NCI-H1436 treated with DMSO at 0.1 percent for 48 hours (cell line): Measurements from ENCODE around the gene INVS.

Source experiments
- DNase-seq: peaks from one replicate; lab custom pipeline; 2025; lab: John Stamatoyannopoulos, UW

INVS gene

DNA sequence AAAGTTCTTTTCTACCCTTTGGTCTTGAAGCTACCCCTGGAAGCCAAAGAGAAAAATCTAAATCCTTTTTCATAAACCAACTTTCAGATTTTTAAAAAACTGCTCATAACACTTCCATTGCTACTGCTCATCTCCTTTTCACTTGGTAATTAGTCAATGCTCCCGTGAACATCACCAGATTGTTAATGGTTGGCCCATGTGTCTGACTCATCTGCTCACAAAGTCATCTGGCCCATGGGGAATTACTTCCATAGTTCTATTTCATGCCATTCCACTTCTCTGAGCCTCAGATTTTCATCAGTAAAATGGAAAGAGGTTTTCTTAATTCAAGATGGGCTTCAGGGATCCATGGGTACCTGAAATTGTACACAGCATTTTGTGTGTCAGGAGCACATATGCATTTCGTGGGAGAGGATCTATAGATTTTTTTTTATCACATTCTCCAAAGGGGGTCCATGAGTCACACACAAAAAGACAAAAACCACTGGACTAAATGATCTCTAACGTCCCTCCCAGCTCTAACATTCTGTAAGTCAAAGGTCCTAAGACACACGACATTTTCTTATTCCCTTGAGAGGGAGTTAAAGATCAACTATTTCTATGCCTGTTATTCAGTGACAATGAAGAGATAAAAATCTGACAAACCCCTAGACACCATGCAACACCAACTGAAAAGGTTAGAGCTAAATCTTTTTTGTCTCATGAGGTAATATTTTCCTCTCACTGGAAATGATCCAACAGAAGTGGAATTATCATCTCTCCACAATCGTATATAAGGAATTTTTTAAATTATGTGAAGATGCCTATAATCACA is 178.3 kb downstream of the INVS start:
- DNase-seq = no peak

DNA sequence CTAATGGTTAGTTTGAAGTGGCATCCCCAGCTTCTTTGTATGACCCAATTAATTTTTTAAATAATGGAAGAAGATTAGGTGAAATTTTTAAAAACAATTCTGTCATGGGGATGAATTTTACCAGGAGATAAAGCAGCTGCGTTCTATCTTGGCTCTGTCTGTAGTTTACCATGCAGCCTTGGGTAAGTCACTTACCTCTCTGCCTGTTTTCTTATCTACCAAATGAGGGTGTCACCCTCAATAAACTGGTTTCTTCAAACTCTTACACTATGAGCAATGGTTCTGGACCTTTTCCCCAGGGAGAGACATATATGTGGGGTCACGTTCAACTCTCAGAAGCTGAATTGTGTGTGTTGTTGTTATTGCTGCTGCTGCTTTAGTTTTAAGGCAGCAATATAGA is 182.0 kb downstream of the INVS start:
- DNase-seq = no peak

DNA sequence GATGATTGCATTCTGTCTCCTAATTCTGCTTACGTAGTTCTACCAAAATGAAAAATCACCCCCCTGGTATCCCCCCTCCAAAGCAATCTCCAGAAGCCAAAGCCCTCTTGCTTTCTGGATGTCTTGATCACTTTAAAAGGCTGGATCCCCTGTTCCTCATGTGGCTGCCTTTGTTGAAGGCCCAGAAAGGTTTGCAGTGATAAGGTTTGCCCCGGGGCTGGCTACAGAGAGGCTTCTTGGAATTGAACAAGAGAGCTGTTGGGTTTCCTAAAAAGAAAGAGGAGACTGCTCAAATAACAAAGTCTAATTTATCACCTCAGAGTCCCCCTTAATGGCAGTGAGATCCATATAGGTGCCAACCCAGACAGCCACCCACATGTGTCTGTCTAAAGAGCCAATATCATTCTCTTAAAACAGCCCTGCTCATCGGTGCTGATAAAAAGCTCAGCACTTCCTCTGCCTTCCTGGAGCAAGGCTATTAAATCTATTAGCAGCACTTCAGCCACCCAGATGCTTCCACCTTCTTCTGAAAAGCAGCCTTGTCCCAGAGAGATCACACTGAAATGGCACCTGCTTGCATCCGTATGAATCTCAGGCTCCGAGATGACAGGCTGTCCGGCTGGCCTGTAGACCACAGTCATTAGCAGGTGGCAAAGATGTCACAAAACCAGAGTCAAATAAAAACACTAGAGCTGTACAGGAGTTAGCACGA is 182.8 kb downstream of the INVS start:
- no peak for DNase-seq

DNA sequence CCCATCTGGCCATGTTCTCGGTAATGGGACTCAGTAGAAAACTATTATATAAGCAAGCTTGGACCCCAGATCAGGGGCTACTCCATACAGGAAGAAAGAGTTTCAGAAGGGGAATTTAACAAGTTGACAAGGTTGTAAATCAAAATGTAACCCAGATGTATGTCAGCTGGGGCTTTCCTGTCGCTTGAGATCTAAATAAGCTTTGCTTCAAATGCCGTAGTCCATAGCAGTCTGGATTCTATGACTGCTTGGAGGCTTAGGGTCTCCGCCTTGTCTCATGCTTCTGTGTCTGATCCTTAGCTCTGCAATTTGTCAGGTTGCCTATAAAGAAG is 183.3 kb downstream of the INVS start:
- no peak for DNase-seq

DNA sequence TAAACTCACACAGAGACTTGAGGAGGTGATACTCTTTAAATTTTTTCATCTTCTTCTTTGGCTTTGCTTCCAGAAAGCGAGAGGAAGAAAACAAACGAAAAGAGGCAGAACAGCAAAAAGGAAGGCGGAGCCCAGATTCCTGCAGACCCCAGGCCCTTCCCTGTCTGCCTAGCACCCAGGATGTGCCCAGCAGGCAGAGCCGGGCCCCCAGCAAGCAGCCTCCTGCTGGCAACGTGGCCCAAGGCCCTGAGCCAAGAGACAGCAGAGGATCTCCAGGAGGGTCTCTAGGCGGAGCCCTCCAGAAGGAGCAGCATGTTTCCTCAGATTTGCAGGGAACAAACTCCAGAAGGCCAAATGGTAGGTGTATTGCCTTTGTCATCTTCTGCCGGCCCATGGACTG is 185.2 kb downstream of the INVS start:
- DNase-seq = no peak

DNA sequence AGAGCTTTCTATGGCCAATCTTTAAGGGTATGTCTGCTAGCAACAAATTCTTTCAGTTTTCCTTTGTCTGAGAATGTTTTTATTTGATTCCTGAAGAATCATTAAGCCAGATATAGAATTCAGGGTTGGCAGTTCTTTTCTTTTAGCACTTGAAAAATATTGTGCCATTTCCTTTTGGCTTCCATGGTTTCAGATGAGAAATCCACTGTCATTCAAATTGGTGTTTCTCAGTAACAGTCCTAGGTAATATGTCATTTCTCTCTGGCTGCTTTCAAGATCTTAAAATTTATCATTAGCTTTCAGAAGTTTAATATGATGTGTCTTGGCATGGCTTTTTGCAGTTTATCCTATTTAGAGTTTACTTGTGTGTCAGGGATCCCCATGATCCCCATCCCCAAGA is 186.0 kb downstream of the INVS start:
- DNase-seq = no peak

DNA sequence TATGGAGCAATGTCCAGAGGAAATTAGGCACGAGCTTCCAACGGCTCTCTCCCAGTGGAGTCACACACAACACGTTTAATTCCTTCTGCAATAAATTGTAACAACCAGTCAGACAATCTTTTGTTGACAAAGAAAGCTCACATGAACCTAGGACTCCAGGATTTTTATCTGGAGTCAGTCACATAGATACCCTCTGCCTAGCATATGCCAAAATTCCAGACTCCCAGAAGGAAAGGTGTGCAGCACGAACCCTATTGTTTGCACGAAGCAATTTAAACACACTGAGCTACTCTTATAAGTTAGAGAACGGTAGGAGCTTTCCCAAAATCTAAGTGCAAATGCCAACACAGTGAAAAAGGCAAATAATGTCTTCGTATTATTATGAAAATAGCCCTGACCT is 186.6 kb downstream of the INVS start:
- no peak for DNase-seq

DNA sequence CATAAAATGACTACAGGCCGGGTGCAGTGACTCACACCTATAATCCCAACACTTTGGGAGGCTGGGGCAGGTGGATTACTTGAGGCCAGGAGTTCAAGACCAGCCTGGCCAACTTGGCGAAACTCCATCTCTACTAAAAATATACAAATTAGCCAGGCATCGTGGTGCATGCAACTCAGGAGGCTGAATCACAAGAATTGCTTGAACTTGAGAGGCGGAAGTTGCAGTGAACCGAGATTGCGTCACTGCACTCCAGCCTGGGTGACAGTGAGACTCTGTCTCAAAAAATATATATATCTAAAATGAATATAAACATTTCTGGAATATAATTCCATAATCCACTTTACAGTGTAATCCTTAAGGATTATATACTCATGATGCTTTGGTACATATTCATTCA is 187.2 kb downstream of the INVS start:
- no peak for DNase-seq

DNA sequence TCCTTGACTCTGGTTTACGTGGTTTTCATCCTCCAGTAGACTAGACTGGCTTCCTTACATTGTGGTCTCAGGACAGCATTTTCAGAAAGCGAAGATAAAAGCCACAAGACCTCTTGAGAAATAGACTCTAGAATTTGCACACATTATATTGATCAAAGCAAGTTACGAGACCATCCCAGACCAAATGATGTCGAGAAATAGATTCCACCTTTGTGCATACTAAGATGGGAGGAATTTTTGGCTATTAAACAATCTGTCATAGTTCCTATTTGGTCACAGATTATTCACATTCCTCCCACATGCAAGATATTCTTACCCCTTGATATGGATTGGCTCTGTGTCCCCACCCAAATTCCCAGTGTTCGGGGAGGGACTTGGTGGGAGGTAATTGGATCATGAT is 188.1 kb downstream of the INVS start:
- DNase-seq = no peak

DNA sequence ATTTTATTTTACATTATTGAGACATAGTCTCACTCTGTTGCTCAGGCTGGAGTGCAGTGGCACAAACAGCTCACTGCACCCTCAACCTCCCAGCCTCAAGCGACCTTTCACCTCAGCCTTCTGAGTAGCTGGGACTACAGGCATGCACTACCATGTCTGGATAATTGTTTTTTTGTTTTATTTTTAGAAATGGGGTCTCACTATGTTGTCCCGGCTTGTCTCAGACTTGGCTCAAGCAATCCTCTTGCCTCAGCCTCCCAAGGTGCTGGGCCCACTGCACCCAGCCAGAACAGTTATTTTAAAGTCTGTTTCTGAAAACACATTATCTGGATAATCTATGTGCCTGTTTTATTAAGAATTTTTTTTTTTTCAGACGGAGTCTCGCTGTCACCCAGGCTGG is 191.7 kb downstream of the INVS start:
- no peak for DNase-seq

DNA sequence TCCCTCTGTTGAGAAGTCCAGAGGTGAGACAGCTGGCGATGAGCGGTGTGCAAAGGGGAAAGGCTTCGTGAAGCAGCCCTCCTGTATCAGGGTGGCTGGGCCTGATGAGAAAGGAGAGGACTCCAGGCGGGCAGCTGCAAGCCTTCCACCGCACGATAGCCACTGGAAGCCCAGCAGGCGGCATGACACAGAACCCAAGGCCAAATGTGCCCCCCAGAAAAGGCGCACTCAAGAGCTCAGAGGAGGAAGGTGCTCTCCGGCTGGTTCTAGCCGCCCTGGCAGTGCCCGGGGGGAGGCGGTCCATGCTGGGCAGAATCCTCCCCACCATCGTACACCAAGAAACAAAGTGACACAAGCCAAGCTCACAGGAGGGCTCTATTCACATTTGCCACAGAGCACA is 193.4 kb downstream of the INVS start:
- DNase-seq = no peak

DNA sequence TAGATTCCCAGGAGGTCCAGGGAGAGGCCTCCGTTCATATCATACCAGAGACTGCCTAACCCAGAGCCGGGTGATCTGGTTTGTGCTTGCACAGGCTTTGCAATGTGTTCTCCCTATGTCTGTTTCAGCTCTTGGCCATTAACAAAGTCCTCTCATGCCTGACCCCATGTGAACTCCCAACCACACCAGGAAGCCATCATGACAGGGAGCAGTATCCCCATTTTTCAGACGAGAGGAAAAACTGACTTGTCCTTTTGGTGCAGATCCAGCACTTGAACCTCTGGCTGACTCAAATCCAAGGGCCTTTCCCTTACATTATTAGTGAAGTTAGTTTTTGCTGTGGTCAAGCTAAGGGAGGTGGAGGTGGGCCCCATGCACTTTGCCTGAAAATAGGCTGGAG is 195.3 kb downstream of the INVS start:
- DNase-seq = no peak

DNA sequence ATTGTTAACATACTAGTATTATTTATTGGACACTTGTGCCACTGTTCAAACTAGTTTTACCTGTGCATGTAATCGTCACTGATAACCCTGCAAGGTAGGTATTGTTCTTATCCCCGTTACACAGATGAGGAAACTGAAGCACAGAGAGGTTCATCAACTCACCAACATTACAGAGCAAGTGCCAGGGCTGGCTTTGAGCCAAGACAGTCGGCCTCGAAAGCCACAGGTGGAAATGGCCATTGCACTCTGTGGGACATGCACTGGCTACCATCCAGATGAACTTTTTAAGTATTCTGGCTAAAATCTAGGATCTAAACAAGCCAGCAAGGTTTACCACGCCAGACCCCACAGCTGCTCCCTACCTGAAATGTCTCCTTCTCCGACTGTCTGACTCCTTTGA is 195.8 kb downstream of the INVS start:
- DNase-seq = no peak

DNA sequence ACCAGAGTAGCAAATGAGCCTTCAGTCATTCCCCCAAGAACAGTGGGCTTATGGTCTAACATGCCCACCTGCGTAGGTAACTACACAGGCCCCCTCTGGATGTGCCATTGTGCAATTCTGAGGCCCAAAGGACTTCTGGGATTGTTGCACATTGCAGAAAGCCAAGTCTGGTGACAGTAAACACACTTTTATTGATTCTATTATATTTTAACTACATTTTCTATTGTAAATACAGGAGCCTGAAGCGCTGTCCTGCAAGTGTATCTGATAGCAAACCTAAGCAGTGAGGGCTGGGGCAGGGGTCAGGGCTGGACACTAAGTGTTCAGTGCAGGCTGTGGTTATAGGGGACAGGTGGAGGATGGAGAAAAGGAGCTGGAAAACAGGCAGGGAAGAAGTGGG is 196.2 kb downstream of the INVS start:
- no peak for DNase-seq

DNA sequence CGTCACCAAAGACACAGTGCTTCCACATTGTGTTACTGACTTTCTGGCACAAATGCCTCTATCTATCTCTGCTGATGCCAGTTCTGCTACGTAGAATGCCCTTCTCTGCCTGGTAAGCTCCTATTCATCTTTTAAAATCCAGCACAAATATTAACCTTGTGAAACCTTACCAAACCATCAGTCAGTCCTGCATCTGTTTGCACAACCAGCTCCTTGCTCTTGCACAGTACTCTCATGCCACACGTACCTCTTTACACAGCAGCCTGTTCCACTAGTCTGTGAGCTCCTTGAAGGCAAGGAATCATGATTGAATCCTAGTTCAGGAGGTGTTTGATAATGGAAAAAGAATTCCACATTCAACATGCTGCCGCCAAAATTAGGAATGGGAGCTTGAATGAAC is 197.4 kb downstream of the INVS start:
- DNase-seq = no peak

DNA sequence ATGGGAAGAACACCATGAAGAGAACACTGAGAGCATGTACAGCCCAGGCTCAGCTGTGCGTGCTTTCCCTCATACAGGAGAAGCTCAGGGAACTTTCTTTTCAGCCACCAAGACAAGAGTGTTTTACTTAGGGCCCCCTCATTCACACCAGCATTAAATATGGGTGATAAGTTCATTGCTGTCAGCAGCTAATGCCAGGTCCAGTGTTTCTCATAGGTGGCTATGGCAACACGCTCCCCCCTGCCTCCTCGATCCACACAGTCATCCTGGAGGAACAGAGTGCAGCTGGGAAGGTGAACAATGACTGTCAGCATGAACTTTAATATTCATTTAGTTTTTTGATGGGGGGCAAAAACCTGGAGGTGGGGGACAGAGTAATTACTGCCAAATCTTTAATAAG is 199.3 kb downstream of the INVS start:
- no peak for DNase-seq

DNA sequence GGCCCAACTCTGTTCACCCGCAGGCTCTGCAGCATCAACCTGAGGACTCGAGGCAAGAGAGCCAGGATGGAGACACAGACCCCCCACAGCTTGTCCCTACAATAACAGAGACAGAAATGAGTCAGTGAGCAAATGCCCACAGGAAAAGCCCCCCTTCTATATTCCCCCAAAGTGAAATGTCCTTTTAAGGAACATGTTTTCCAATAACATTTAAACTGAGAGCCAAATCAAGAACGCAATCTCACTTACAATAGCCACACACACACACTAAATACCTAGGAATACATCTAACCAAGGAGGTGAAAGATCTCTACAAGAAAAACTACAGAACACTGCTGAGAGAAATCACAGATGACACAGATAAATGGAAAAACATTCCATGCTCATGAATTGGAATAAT is 204.7 kb downstream of the INVS start:
- DNase-seq = no peak

DNA sequence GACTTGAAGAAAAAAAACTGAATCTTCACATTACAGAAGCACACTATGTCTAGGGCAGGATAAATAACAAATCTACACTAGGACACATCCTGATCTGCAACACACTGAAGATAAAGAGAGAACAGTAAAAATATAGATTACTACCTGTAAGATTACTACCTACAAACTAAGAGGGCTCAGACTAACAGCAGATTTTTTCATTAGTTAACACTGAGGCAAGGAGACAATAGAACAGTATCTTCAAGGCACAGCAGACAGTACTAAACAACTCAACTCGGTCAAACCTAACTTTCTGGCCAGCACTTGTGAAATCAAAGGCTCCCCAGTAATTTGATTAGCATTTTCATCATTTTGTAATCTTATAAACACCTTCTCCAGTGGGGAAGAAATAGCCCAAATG is 207.2 kb downstream of the INVS start:
- DNase-seq = no peak

DNA sequence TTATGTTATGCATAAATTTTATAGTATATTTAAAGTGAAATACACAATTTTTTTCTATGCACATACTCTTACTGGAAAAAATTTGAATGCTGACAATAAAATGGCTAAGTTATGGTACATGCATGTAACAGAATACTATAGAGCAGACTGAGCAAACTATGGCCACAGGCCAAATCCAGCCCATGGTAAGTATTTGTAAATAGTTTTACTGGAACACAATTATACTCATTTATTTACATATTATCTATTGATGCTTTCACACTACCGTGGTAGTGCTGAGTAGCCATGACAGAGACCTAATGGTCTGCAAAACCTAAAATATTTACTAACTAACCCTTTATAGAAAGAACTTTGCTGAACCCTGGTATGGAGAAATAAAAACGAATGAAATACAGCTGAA is 208.0 kb downstream of the INVS start:
- no peak for DNase-seq

DNA sequence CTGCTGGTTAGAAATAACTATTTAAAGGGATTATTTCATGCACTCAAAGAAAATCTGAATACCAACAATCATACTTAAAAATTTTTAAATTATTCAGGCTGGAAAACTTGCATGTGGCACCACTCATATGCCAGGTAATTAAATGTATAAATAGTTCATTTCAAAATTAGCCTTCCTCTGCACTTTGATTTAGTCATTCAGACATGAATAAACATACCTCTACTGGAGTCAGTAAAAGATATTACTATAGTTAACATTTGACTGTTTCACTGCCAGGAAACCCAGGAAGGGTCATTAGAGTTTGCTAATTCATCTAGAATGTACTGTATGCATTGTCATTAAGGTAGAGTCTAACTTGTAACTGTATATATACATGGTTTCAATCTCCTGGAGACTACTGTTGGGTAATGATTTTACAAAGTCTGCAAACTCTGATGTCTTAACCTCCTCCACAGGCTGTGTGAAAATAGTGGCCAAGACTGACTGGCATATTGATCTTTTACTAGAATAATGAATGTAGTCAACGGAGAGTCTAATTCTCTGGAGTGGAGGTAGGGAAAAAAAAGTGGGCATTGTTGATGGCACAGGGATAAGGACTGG is 210.0 kb downstream of the INVS start:
- DNase-seq = no peak

DNA sequence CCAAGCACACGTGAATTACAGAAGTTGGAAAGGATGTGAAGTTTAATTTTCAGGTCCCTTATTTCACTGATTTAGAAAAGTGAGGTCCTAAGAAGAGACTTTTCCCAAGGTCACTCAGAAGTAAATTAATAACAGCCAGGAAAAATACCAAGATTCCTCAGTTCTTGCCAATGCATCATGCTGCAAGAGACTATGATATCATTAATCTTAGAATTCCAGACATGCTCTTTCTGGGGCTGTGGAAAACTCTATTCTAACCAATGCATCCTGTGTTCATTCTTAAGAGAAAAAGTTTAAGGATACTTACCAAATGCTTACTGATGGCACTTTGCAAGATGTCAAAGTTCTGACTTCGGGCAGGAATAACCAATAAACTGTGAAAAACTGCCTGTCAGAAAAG is 210.9 kb downstream of the INVS start:
- no peak for DNase-seq

DNA sequence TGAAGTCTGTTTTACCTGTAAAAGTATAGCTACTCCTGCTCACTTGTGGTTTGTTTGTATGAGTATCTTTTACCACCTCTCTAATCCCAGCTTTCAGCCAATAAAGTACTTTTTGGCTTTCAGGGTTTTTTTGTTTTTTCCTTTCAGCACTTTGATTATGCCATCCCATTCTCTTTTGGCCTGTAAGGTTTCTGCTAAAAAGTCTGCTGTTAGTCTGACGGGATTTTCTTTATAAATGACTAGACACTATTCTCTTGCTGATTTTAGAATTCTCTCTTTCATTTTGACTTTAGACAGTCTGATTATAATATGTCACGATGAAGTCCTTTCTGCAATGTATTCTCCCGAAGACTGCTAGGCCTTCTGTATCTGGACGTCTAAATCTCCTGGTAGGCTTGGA is 216.5 kb downstream of the INVS start:
- no peak for DNase-seq

DNA sequence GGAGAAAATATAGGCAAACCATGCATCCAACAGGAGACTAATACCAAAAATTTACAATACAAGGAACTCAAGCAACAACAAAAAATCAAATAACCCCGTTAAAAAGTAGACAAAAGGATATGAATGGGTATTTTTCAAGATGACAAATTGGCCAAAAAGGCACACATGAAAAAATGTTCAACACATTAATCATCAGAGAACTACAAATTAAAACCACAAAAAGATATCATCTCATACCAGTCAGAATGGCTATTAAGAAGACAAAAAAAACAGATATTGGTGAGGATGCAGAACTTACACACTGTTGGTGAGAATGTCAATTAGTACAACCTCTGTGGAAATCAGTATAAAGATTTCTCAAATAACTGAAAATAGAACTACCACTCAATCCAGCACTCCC is 218.7 kb downstream of the INVS start:
- DNase-seq = no peak
